Astrocyte of the cerebellum (primary cell): ENCODE results near the gene OR1M1.
"Not testable (repeated sequence)": the region's sequence is repeated elsewhere in the genome, so short reads cannot be mapped to it uniquely, and the experiment has no call there.

Source experiments
- DNase-seq: peaks from one replicate; pipeline ENCODE4 v3.0.0-alpha.2; 2011; ENCODE audit warnings: low read depth
- H3K4me3 ChIP-seq: 2 replicates; pipeline ENCODE4 v1.5.1; 2011; ENCODE audit warnings: mild to moderate bottlenecking, low read depth, low read length, moderate library complexity
- in situ Hi-C: cut with HindIII; loops from 2 replicates; pipeline ENCODE4 v1.10.0; 2017; ENCODE audit warnings: low sequenced_read_pairs
- TF ChIP-seq, protein P1 (sequence below): IDR thresholded peaks from 2 replicates; pipeline ENCODE4 v1.5.1; 2012; ENCODE audit warnings: low read length, low read depth, moderate library complexity, mild to moderate bottlenecking; ENCODE audit errors: missing control alignments

Gene OR1M1

DNA sequence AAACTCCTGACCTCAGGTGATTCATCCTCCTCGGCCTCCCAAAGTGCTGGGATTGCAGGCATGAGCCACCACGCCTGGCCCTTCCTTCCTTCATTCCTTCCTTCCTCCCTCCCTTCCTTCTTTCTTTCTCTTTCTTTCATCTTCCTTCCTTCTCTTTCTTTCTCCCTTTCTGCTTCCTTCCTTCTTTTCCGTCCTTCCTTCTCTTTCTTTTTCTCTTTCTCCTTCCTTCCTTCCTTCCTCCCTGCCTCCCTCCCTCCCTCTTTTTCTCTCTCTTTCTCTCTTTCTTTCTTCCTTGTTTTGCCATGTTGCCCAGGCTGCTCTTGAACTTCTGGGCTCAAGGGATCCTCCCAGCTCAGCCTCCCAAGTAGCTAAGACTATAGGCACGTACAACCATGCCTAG is 40.2 kb upstream of the OR1M1 start:
- in situ Hi-C loops, result no loop called here
- no peak overlapping the region for H3K4me3 ChIP-seq
- TF ChIP-seq, protein P1, sequence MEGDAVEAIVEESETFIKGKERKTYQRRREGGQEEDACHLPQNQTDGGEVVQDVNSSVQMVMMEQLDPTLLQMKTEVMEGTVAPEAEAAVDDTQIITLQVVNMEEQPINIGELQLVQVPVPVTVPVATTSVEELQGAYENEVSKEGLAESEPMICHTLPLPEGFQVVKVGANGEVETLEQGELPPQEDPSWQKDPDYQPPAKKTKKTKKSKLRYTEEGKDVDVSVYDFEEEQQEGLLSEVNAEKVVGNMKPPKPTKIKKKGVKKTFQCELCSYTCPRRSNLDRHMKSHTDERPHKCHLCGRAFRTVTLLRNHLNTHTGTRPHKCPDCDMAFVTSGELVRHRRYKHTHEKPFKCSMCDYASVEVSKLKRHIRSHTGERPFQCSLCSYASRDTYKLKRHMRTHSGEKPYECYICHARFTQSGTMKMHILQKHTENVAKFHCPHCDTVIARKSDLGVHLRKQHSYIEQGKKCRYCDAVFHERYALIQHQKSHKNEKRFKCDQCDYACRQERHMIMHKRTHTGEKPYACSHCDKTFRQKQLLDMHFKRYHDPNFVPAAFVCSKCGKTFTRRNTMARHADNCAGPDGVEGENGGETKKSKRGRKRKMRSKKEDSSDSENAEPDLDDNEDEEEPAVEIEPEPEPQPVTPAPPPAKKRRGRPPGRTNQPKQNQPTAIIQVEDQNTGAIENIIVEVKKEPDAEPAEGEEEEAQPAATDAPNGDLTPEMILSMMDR, result no peak
- no peak for DNase-seq

DNA sequence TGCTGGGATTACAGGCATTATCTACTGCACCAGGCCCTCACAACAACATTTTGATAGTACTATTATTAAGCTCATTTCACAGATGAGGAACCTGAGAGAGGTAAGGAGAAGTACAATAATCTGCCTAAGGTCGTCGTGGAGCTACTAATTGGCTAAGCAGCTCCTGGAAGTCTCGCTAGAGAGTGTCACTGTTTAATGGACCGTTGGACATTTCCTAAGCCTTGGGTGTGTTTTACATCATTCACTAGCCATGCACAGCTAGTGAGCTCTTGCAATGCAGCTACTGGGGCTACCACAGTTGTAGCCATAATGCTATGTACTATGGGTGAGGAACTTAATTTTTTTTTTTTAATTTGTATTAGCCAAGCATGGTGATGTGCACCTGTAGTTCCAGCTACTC is 34.0 kb upstream of the OR1M1 start:
- in situ Hi-C loops, result no loop called here
- TF ChIP-seq, protein P1, result no peak
- DNase-seq, result no peak
- H3K4me3 ChIP-seq, result no peak overlapping the region

DNA sequence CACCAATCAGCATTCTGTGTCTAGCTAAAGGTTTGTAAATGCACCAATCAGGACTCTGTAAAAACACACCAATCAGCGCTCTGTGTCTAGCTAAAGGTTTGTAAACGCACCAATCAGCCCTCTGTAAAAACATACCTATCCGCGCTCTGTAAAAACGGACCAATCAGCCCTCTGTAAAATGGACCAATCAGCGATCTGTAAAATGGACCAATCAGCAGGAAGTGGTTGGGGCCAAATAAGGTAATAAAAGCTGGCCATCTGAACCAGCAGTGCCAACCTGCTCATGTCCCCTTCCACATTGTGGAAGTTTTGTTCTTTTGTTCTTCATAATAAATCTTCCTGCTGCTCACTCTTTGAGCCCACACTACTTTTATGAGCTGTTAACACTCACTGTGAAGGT is 33.2 kb upstream of the OR1M1 start:
- in situ Hi-C loops, result not testable (repeated sequence)

DNA sequence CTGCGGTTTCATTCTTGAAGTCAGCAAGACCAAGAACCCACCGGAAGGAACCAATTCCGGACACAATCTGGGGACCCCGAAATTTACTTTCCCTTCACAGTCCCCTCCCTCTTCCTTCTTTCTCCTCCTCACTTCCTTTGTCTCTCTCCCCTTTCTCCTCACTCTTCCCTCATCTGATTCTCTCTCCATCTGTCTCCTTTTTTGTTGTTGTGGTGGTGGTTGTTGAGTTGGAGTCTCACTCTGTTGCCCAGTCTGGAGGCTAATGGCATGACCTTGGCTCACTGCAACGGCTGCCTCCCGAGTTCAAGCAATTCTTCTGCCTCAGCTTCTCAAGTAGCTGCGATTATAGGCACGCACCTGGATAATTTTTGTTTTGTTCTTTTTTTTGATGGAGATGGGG is 32.7 kb upstream of the OR1M1 start:
- TF ChIP-seq, protein P1, result no peak
- DNase-seq, result no peak
- in situ Hi-C loops, result no loop called here
- H3K4me3 ChIP-seq, result no peak overlapping the region

More for the DNA sequence above, 33.2 kb upstream of the OR1M1 start:
- not testable (repeated sequence) for H3K4me3 ChIP-seq, DNase-seq

DNA sequence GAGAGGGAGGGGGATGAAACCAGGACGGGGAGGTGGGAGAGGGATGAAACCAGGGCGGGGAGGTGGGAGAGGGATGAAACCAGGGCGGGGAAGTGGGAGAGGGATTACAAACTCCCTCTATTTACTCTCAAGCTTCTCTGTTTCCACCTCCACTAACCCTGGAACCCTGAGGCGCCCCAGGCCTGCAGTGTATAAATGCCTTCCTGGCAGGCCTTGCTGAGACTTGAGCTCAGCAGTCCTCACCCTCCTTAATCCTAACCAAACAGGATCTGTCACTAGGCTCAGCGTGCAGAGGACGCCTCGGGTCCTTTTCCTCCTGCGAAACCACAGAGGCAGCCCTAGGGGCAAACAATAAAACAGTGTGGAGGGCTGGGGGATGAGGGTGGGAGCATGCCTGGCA is 32.1 kb upstream of the OR1M1 start:
- DNase-seq, result no peak
- TF ChIP-seq, protein P1, result no peak
- no peak overlapping the region for H3K4me3 ChIP-seq
- in situ Hi-C loops, result no loop called here

DNA sequence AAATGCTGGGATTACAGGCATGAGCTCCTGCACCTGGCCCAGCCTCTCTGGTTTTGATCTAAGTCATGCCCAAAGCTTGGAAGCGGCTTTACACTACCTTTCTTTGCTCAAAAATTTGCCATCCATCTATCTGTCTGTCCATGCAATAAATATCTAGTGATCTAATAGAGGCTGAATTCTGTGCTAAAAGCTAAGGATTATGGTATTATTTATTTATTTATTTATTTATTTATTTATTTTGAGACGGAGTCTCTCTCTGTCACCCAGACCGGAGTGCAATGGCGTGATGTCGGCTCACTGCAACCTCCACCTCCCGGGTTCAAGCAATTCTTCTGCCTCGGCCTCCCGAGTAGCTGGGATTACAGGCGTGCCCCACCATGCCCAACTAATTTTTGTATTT is 30.7 kb upstream of the OR1M1 start:
- H3K4me3 ChIP-seq, DNase-seq, in situ Hi-C loops: not testable (repeated sequence)

DNA sequence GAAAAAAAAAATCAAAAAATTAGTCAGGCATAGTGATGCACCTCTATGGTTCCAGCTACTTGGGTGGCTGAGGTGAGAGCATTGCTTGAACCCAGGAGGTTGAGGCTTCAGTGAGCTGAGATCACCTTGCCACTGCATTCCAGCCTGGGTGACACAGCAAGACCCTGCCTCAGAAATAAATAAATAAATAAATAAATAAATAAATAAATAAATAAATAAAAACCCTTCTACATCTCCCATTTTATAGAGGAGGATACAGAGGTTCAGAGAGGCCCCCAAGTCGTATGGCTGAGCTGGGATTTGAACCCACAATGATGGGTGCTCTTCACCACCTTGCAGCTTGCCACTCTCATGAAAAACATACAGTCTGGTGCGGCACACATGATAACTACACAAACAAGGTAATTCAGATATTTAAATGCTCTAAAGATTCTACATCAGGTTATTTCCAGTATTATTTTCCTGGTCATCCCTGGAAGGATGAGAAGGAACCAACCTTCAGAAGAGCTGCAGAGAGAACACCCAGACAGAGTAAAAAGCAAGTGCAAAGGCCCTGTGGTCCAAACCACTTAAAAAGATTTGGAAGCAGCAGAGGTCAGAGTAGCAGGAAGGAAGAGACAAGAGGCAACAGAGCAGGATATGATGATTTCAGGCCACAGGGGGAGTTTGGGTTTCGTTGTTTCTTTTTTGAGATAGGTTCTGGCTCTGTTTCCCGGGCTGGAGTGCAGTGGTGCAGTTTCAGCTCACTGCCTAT is 29.2 kb upstream of the OR1M1 start:
- DNase-seq, result no peak
- no peak overlapping the region for H3K4me3 ChIP-seq
- TF ChIP-seq, protein P1, result no peak
- in situ Hi-C loops, result no loop called here
